Astrocyte of the hippocampus (primary cell): Measurements from ENCODE around the gene SOX1.

Experiments
- DNase-seq: peaks from one replicate; pipeline ENCODE4 v3.0.0; 2011; ENCODE audit warnings: low read depth, low spot score

SOX1 gene

DNA sequence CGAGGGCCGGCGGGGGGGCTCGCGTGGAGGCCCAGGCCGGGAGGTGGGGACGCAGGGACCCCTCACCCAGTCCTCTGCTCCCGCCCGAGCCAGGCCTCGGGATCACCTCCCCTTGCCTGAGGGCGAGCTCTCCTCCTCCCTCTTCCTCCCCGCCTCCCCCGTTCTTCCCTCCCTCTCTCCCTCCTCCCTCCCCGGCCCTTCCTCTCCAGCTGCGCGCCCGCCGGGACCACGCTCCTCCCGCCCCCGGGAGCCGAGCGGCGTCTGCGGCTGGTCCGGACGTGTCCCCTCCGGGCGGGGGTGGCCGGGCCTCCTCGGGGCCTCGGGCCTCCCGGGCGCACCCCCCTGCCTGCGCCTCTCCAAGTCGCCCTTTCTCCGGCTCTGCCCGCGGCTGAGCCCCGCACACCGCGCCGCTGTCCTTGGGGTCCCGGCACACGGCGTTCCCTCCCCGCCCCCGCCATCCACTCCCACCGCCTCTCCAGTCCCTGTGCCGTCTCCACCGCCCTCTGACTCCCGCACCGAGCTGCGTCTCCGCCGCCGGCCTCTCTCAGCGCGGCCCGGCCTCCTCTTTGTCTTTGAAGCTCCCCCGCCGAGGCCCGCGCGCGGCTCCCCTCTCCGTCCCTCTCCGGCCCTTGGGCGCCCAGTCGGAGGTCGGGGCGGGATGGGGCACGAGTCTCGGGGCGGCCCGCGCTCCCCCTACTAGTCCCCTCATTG lies 5.7 kb downstream of the SOX1 start:
- DNase-seq: peak; percentile 68

DNA sequence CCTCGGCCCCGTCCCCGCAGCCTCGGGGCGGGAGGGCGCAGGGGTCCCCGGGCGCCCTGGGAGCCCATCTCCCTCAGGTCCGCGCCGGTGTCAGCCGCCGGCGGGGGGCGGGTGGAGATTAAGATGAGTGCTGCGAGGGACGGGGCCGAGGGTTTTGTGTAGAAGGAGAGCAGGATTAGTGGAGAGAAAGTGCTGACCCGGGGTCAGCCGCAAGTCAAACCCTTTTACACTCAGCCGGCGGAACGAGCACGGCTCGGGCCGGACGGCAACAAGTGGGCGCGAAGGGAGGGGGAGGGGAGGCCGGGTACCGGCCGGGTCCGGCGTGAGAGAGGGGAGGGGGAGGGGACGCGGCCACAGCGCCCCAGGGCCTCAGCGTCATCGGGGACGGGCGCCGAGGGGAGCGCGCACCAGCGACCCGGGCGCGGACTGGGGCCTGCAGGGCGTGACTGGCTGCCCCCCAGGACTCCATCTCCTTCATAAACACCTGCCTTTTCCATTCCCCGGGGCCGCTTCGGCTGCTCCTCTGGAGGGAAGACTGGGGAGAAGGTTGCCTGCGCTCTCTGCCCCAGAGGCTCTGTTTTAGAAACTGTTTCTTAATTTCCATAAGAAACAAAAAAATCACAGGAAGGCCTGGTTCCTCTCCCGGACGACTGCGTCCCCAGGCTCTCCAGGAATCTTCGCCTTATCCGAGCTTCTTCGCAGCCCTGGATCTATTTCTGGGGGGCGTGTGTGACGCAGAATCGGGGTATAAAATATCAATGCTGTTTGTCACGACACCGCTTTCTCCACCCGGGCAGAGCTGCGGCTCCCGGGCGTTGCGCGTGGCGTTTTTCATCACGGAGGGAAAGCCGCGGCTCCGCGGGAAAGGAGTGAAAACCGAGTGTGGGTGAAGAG lies 6.5 kb downstream of the SOX1 start:
- DNase-seq: no peak

DNA sequence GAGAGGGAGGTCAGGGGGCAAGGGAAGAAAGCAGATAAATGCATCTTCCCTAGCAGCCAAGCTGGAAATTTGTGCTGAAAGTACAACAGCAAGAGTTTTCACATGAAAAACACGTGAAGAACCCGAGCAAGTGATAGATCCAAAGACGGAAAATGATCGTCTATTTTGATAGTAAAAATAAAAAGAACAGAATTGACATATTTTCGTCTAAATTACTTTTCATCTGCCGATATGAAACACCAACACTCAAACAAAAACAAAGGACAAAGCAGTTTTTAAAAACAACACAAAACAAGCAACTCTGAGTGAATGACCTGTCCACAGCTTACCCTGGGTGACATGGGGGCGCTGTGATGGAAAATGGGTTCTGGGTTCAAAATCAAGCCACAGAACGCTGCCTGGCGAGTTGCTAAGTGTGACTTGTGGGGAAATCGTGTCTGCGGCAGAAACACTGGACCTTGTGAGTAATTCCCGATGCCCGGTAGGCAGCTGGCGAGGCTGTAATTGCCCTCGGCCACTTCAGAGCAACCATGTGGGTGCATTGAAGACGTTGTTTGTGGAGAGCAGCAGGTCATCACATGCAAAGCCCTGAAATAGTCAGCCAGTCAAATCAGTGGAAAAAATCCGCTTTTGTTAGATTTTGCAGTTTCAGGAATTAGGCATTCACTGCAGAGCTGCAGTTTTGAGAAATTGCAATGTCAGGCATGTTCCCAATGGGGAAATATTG lies 7.4 kb downstream of the SOX1 start:
- no peak for DNase-seq

DNA sequence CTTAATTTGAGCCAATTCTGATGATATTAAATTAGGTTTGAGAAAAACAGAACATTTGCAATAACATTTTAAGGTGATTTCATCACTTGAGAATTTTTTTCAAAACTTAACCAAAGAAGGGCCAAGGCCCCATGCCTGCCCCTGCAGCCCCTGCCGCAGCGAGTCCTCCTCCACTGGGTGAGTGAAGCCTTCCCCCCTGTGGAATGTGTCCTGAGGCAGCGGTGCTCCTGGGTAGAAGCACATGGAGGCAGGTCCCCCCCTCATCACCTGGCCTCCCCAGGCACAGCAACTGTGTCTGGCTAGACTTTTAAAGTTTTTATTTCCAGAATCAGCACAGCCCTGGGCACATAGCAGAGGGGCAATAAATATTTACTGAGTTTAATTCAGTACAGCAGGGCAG lies 10.8 kb downstream of the SOX1 start:
- DNase-seq: no peak

DNA sequence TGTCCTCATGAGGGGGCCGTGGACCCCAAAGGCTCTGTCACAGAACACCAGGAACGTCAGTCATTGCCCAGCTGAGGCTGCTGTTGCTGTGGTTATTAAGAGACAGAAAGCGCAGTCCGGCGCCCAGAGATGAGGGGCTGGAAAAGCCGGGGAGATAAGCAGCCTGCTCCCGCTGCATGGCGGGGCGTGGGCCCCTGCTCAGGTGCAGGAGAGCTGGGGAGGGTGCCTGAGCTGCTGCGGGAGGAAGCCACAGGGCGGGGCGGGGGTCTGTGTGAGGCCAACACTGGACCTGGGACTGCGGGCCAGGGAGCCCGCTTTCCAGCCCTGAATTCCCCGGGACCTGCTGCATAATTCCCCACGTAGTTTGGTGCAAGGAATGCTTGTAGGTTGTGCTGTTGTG lies 11.3 kb downstream of the SOX1 start:
- DNase-seq: no peak

DNA sequence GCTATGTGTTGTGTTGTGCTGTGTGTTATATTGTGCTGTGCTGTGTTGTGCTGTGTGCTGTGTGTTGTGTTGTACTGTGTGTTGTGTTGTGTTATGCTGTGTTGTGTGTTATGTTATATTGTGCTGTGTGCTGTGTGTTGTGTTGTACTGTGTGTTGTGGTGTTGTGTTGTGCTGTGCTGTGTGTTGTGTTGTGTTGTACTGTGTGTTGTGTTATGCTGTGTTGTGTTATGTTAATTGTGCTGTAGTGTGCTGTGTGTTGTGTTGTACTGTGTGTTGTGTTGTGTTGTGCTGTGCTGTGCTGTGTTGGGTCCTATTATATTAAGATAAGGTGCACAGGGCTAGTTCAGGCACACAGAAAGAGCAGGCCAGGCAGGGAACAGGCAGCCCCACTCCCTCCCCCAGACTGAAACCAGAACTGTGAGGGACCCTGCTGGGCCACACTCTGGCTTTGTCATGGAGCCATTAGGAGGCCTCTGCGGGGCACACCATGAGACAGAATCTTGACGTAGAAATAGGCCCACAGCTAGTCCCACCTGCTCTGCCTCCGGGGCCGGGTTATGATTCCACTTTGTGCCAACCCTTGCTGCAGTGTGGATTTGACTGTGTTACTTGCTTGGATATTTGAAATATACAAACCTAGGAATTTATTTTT lies 12.1 kb downstream of the SOX1 start:
- DNase-seq: no peak

DNA sequence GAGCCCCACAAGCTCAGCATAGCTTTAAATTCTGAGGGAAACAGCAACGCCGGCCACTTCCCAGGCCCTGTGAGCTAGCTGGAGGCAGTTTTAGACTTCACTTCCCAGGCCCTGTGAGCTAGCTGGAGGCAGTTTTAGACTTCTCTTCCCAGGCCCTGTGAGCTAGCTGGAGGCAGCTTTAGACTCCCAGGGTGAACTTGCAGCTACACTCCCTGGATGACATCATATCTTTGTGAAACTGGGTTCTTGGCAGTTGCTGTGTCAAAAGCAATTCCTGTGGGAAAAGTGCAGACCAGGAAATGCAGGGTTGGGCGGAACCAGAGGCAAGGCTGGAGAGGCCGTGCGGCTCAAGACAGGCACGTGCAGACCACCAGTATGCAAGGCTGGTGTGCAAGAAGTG lies 12.7 kb downstream of the SOX1 start:
- peak; percentile 80 for DNase-seq

DNA sequence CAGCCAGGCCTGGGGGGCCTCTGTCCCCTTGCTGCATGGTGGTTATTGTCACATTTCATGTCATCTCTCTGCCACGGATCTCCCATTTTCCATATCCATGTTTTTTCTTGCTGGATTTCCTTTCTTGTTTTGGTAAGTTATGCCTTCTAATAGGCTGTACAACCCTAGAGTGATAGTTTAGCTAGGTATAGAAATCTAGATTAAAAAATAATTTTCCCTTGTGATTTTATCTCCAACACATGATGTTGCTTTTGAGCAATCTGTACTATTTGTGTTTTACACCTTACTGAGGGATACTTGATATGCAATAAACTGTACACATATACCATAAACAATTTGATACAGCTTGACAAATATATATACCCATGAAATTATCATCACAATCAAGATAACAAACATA lies 17.0 kb downstream of the SOX1 start:
- no peak for DNase-seq

DNA sequence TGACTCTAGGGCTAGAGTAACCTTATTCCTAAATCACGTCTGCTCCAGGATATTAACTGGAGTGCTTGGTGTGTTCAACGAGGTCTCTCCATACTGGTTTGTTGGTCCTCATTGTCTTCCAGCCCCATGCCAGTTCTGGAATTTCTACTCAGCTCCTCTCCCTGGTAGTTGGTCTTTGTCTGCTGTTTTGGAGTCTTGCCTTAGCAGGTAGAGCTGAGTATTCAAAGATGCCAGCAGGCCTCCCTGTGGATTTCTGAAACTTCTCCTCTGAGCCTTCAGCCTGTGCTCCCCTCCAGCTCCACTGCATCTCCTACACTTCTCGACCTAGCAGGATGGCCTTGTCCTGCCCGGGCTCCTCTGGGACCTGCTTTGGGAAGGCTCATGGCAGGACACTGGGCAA lies 25.5 kb downstream of the SOX1 start:
- no peak for DNase-seq

DNA sequence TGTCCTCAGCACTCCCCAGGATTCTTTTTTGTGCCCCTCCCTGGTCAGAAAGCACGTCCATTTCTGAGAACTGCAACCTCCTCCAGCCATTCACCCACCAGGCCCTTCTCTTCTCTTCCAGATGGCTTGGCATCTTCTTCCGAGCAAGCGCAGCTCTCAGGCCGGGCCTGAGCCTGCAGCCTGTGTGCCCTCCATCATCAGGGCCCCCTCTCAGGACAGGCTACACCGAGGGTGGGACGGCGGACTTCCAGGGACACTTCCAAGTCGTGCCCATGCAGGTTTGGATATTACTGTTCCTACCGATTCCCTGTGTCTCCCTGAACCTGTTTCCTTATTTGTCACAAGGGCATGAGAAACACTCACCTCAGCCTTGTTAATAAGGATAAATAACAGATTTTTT lies 28.4 kb downstream of the SOX1 start:
- no peak for DNase-seq

DNA sequence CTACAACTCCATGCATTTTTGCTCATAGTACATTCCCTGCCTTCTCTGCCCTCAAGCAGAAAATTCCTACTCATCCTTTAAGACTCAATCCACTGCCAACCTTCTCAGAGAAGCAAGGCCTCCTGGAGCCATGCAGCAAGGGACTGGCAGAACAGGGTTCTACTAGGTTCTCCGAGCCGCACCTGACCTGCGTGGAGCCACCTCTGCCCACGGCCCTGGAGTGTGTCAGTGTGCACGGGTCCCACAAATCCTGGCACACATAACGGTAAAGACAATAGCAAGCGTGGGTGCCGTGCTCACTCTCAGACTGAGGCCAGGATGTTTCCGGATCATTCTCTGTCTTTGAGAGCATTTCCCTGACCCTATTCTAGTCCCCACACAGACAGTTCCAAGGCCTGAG lies 30.0 kb downstream of the SOX1 start:
- DNase-seq: no peak

DNA sequence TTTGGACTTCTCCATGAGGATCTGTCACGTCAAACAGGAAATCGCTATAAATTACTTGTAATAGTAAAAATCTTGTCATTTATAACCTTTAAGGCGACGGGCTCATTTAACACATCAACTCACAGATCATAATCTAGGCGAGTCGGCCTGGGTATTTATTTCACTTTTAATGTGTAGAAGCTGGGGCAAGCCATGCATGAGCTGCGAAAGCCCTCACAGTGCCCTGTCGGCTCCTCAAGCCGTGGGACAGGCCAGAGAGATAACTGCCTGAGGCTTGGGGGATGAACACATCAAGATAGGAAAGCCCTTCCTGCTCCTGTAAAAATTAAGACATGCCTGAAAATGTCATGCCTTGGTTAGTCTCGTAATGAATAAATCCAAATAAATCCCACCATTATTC lies 30.8 kb downstream of the SOX1 start:
- DNase-seq: no peak

DNA sequence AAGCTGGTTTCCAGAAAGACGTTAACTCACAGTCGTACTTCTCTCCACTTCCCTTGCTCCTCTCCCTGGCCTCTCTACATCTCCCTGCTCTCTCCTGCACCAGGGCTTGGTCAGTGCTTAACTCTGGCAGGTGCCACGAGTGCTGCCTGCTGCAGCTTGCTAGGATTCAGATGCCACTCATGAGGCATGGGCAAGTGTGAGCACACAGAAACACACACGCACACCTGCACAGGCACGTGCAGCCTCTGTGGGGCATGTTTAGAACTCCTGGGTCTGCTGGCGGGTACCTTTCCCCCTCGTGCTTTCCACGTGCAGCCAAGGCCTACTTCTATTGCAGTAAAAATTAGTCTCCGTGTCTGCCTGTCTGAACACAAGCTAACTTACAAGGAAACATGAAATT lies 31.8 kb downstream of the SOX1 start:
- no peak for DNase-seq

DNA sequence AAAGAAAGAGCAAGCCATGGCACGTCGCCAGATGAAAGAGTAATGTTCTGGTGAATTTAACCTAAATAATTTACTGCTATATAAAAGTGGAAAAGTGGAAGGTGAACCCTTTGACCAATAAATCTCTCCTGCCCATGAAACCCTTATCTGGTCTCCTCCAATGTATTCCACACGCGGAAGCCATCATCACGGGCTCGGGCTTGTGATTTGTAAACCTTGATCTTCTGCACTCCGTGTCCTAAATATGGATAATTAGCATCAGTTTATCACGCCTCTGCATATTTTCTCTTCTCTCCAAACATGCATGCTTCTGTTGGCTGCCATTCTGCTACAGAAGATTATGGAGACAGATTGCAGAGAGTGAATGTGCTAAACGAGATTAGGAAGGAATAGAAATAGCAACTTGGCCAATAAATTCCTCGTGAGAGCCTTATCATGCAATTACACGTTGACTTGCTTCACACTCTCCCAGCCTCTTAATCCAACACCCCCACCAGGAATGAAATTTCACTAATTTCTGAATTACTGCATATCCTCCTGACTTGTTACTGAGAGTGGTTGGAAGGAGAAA lies 34.5 kb downstream of the SOX1 start:
- no peak for DNase-seq

DNA sequence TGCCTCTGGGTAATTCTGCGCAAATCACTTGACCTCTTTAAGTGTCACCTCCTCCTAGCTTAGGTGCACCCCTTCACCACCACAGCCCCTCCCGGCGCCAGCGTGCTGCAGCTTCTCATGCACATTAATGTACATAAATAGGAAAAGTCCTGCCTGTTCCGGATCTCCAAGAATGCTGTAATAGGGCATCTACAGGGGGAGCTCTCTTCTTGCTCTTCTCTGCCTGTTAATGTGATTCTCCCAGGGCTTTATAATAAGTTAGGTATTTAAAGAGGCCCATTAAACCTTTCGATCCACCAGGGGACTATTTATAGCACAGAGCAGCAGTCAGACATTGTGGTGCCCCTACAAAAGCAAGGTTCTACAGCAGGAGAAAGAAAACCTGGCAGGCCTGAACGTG lies 35.3 kb downstream of the SOX1 start:
- DNase-seq: peak; percentile 22

DNA sequence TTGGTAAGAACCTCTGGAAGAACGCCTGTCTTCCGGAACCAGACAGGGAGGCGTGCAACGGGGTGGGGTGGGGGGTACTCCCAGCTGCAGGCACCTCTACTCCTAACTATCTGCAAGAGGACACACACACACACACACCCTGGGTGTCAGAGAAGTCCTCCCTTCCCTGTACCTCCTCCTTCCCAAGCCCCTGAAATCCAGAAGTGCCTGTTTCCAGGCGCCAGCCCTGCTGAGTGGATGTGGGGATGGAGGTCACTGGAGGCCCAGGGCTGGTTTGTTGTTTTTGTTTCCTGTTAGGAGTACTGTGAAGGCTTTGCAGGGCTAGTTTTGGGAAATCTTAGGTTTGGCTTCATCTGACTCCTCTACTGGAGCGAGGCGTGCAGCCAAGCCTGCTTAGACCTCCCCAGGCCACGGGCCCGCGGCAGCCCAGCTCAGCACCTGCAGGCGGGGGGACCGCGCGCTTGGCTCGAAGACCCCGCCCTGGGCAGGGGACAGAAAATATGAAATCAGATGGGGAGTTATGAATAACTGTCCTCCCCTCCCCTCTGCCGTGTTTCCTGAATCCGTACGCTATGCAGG lies 36.4 kb downstream of the SOX1 start:
- DNase-seq: no peak

DNA sequence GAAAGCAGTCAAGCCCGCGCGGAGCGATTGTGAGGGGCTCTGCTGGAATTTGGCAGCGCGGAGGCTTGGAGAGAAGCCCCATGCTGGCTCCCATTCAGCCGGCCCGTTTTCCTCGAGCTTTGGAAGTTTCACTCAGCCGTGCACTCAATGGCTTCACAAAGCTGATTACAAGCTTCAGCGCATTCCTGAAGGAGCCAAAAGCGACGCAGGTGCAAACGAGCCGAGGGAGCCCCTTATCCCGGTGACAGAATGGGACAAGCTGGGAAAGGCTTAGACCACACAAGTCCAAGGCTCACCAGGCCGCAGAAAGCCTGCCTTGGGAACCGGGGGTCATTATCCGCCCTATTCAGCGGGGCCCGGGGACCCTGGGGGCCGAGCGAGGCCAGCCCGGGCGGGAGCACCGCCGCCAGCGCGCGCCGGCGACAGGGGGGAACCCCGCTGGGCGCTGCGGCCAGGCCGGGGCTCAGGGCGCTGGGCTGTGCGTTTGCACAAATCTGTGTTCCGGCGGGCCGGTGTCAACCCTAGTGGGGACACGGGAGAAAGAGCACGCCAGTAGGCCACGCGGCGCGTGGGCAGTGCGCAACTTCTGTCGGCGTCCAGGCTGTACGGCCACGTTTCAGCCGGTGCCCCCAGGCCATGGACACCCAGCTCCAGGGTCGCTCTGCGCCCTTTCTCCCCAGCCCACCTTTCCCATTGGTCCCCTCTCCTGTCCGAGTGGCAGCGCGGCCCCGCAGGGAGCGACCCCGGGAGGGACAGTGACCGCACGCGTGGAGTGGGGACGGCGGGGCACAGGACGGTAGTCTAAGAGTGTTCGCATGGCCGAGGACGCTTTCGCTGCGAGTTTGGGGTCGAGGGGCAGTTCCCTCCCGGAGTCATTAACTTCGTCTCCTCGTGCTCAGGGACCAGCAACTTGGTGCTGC lies 37.3 kb downstream of the SOX1 start:
- DNase-seq: peak; percentile 41

DNA sequence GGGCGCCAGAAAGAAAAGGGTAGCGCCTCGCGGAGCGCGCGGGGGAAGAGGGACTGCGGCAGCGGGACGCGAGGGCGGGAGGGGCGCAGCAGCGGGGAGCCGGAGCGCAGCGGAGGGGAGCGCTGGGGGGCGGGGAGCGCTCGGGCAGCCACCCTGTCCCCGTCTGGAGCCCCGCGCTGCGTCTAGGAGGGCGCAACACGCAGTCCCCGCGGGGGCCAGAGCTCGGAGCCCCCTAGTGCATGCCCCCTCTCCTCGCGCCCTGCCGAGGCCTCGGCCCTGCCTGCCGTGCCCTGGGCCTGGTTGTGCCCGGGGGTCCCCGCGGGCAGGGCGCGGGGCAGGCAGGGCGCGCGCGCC lies 37.9 kb downstream of the SOX1 start:
- no peak for DNase-seq

DNA sequence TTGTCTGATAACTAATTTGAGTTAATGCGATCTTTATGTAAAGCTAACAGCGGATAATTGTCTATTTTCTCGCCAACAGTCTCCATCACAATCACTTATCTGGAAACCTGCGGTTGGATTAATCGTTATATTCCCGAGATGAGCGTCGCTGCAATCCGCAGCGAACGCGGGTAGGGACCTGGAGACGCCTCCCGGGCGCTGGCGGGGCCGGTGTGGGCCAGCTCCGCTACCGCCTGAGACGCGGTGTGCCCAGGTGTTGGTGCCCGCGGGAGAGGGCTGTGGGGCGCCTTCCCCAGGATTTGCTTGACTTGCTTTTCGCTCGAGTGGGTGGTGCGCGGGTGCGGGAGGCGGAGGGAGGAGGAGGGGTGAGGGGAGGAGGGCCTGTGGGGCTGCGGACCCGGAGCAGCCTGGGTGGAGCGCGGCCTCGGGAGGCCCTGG lies 38.3 kb downstream of the SOX1 start:
- DNase-seq: no peak

DNA sequence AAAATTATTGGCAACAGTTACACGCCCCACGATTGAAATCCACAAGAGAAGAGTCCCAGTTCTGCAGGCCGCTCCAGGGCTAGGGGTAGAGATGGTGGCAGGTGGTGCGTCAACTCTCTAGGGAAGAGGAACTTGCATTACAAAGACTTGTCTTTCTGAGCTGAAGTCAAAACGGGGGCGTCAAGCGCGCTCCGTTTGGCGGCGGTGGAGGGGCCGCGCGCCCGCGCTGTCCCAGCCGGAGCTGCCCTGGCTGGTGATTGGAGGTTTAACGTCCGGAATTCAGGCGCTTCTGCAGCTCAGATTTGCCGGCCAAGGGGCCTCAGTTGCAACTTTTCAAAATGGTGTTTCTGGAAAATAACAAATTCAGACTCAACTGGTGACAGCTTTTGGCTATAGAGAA lies 38.9 kb downstream of the SOX1 start:
- no peak for DNase-seq
